GM19468 (cell line): ENCODE measurements around the gene BRIP1.

ENCODE experiments used
- ATAC-seq: cut with Tn5 transposase; IDR thresholded peaks from one replicate; pipeline ENCODE4 v1.9.1; 2021; ENCODE audit warnings: mild to moderate bottlenecking, moderate library complexity, moderate number of reproducible peaks; ENCODE audit not compliant: unreplicated experiment; ENCODE audit errors: extremely low read depth

The BRIP1 gene

DNA sequence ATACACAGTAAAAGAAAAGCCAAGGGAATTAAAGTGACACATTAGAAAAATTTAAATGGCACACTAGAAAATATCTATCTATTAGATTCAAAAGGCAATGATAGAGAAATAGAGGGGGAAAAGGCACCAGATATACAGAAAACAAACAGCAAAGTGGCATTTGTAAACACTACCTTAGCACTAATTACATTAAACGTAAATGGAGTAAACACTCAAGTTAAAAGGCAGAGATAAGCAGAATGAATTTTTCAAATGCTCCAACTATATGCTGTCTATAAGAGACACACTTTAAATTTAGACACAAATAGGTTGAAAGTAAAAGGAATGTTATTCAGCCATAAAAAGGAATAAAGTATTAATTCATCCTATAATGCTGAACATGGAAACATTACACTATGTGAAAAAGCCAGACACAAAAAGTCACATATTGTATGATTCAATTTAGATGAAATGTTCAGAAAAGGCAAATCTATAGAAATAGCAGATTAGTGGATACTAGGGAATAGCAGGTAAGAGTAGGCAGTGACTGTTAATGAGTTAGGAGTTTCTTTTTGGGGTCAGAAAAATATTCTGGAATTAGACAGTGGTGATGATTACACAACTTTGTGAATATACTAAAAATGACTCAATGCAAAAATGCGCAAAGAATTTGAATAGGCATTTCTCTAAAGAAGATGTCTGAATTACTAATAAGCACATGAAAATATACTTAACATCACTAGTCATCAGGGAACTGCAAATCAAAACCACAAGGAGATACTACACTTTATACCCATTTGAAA, 92.4 kb downstream of the BRIP1 start:
- no peak for ATAC-seq

DNA sequence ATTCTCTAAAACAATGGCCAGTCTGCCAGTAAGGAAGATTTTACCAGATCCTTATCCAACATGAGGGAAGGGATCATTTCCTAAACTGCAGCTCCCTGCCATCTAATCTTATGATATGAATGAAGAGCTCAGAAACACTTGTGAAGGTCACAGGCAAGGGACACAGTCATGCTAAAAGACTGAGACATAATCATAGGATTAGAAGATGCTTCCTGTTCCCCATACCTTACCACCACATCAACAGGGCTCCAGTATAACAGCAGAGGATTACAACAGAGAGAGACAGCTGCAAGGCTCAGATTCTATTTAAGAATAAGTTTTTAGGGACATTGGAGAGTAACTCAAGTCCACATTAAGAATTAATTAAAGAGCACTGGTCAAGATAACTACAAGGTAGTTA, 93.3 kb downstream of the BRIP1 start:
- ATAC-seq = no peak

DNA sequence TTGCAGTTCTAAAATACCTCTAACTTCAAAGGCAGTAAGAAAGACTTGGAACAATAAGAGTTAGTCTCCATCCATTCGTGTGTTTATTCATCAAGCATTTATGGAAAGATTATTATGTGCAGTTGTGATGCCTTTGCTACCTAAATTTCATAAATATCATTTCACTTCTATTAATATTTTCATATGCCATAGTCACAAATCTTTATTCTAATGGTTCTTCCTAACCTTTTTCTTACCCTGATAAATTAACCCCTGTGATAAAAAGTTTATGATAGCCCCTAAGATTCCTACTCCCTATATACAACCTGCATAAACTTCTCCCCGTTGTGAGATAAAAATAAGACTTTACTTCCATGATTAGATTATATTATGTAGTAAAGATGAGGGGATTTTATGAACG, 94.9 kb downstream of the BRIP1 start:
- ATAC-seq = no peak

DNA sequence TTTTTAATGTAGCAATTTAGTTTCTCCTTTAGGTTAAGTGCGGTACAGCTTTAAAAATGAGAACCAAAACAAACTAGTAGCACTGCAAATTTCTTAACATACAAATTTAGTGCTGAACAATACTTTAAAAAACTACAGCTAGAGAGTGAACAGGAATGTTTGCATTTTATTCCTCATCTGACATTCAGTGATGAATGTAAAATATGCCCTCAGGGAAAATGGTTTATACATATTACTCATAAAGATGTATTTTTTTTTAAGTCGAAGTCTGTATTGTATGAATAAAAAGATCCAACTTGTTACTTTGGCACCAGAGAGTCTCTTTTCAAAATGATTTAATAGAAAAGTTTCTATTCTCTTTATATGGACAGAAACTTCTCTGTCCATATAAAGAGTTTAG, 96.8 kb downstream of the BRIP1 start:
- no peak for ATAC-seq

DNA sequence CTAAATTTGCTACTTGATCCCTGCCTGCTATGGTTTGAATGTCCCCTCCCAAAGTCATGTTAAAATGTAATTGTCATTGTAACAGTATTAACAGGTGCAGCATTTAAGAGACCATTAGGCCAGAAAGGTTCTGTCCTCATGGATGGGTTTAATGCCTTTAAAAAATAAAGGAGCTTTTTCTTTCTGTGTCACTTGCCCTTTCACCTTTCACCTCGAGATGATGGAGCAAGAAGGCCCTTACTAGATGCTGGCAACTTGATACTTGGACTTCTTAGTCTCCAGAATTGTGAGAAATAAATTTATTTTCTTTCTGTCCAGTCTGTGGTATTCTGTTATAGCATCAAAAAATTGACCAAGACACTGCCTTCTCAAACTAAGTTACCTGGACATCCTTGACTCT, 98.5 kb downstream of the BRIP1 start:
- no peak for ATAC-seq

DNA sequence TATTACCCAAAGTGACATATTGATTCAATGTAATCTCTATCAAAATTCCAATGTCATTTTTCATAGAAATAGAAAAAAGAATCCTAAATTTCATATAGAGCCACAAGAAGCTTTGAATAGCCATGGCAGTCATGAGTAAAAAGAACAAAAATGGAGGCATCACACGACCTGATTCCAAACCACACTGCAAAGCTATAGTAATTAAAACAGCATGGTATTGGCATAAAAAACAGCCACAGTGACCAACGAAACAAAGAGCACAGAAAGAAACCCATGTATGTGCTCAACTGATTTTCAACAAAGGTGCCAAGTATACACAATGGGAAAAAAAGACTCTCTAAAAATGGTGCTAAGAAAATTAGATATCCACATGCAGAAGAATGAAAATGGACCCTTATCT, 101.5 kb downstream of the BRIP1 start:
- ATAC-seq = no peak

DNA sequence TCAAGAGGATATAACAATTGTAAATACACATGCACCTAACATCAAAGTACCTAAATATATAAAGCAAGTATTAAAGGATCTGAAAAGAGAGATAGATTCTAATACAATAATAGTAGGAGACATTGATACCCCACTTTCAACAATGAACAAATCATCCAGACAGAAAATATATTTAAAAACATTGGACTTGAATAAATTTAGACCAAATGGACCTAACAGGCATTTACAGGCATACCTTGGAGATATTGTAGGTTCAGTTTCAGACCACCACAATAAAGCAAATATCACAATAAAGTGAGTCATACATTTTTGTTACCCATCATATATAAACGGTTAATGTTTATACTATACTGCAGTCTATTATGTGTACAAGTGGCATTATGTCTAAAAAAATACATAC, 104.0 kb downstream of the BRIP1 start:
- ATAC-seq = no peak

DNA sequence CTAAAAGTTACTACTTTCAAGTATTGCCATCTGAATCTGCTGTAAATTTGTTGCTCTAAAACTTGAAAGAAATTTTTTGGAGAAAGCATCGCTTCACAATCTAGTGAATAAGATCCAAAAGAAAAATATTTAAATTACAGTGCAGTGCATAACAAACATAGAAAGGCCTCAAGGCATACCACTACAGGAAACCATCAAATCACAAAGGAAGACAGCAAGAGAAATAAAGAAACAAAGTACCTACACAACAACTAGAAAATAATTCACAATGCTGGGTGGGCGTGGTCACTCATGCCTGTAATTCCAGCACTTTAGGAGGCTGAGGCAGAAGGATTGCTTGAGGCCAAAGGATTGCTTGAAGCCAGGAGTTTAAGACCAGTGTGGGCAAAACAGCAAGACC, 104.9 kb downstream of the BRIP1 start:
- no peak for ATAC-seq

DNA sequence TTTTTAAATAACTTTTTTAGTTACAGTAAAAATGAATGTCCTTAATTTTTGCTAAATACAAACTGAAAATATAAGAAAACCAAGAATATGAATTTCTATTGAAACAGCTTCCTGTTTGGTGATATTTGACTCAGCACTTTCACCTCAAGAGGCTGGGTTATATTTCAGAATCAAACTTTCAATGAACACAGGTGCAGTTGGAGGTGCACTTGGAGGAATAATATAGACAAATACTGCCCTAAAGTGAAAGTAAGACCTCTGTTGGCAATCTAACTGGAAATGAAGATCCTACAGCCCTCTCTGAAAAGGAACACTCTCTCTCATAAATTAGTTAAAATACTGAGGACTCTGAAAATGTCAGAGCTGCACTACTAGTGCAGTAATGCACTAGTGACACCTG, 106.2 kb downstream of the BRIP1 start:
- peak; percentile 46 for ATAC-seq

DNA sequence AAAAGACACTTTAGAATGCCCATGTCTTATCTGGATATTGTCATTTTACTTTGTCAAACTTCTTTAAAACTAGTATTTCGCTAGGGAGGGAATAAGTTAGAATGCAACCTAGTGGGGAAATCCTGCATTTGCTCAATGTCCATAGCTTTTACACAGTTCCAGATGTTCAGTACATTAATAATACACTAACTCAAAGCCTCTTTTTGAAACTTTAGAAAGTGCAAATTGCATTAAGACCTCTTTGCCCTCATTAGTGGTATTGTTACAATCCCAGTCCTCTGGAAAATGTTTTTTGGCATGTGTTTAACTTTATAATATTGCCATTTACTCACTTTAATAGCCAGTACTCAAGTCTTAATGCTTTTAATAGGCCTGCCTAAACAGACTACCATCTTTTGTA, 106.8 kb downstream of the BRIP1 start:
- ATAC-seq = no peak

DNA sequence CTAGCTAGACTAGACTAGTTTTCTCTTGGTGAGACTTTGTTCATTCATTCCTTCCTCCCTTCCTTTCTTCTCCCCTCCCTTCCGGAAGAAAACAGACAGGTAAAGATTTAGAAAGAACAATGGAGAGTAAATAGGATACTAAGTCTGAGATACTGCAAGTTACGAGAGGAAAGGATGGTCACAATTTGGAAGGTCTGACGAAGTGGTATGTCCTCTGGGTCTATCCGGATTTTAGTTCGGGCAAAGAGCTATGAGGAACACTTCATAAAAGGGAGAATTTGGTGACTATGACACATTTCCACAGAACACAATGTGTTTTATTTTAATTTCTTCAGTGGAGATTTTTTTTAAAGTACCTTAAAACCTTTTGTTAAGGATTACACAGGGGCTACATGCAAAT, 107.7 kb downstream of the BRIP1 start:
- no peak for ATAC-seq

DNA sequence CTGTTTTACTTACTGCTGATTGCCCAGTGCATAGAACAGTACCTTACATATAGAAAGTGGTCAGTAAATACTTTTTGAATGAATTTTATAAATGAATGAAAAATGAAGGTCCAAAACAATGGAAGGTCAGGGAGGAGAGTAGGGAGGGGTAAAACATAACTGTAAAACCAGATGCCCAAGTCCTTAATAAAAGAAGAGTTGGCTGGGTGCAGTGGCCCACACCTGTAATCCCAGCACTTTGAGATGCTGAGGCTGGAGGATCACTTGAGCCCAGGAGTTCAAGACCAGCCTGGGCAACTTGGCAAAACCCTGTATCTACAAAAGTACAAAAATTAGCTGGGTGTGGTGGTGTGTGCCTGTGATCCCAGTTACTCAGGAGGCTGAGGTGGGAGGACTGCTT, 108.2 kb downstream of the BRIP1 start:
- ATAC-seq = no peak

DNA sequence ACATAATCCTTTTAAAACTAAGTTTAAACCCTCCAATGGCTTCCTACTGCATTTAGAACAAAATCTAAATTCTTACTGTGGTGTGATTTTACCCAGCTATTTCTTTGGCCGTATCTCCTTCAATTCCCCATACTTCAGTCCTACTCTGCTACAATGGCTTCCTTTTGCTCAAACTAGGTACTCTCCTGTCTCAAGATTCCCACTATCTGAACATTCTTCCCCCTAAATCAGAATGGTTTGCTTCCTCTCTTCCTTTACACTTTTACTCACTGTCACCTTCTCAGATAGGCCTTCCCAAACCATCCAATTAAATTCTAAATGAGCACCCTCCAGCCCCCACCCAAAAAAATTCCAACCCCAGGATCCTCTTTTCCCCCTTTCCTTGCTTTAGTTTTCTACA, 109.2 kb downstream of the BRIP1 start:
- no peak for ATAC-seq

DNA sequence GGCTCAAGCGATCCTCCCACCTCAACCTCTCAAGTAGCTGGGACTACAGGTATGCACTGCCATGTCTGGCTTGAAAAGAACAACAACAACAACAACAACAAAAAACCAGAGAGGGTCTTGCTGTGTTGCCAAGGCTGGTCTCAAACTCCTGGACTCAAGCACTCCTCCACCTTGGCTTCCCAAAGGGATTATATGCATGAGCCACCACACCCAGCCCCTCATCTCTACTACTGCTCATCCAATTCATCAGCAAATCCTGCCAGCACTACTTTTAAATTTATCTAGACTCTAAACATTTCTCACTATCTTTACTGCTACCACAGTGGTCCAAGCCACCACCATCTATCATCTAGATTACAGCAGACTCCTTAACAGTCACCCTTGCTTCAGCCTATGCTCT, 109.6 kb downstream of the BRIP1 start:
- no peak for ATAC-seq

DNA sequence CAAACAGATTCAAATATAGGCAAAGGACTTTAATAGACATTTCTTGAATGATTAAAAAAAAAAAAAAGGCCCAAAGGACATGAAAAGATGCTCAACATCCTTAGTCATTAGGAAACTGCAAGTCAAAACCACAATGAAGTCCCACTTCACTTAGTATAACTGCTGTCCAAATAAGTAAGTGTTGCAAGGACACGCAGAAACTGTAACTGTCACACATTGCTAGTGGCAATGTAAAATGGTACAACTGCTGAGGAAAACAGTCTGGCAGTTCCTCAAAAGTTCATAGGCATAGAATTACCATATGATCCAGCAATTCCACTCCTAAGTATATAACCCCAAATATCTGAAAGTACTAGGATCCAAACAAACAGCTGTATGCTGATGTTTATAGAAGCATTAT, 112.7 kb downstream of the BRIP1 start:
- ATAC-seq = peak; percentile 69

DNA sequence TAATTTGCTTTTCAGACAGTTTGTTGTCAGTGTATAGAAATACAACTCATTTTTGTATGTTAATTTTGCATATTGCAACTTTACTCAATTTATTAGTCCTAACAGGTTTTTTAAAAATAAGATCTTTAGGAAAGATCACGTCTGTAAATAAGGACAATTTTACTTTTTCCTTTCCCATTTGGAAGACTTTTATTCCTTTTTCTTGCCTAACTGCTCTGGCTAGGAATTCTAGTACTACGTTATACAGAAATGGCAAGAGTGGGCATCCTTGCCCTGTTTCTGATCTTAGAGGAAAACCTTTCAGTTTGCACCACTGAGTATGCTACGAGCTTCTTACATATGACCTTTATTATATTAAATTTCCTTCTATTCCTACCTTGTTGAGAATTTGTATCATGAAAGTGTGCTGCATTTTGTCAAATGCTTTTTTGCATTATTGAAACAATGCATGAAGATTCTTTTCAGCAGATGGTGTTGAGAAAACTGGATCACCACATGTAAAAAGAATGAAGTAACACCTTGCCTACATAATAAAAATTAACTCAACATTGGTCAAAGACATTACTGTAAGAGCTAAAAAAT, 113.4 kb downstream of the BRIP1 start:
- no peak for ATAC-seq

DNA sequence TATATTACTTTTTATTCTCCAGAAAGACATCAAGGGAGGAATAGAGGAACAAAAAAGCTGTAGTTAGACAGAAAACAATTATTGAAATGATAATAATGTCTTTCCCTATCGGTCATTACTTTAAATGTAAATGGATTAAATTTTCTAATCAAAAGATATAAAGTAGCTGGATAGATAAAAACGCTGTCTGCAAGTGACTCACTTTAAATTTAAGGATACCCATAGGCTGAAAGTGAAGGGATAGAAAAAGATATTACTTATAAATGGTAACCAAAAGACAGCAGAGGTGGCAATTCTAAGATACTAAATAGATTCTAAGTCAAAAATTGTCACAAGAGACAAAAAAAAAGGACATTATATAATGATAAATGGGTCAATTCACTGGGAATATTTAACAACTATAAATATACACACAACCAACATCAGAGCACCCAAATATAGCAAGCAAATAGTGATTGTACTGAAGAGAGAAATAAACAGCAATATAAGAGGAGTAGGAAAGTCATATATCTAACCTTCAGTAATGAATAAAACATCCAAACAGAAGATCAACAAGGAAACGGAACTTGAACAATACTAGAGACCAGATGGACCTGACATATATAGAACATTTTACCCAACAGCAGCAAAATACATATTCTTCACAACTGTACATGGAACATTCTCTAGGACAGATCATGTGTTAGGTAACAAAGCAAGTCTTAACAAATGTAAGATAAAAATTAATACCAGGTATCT, 116.9 kb downstream of the BRIP1 start:
- ATAC-seq = no peak

DNA sequence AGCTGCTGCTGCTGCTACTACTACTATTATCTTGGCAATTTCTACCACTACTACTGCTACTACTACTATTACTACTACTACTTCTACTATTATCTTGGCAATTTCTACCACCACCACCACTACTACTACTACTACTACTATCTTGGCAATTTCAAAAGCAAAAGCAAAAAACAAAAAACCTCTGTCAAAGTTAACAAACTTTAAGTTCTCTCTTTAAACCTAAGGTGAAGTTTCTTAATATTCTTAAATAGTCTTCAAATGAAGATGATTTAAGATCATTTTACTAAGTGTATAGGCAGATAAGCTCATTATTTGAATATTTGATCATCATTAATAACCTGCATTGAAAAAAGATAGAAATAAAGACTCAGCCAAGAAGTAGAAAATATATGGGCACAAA, 118.5 kb downstream of the BRIP1 start:
- no peak for ATAC-seq

DNA sequence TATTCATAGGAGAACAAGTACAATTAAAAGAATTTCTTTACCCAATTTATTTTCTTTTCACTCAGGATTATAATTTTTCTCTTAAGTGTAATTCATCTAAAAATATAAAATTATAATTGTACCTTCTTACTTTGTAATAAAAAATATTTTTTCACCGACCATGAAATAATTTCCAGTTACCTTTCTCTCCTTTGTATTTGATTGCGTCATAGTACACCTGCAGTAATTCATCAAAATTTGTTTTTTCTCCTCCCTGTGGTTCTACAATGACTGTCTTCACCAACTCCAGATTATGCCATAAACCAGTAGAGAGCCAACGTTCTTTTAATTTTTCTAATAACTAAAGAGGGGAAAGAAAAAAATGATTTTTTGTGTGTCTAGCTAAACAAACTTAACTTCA, 119.1 kb downstream of the BRIP1 start:
- no peak for ATAC-seq

DNA sequence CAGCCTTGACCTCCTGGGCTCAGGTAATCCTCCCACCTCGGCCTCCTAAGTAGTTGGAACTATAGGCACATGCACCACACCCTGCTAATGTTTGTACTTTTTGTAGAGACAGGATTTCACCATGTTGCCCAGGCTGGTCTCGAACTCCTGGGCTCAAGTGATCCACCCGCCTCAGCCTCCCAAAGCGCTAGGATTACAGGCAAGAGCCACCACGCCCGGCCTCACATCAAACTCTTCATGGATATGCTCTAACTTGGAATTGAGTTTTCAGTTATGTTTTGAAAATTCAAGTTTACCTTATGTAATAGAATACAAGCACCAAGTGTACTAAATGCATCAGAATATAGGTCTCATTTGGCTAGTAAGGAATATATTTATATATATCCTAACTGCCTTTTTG, 119.6 kb downstream of the BRIP1 start:
- no peak for ATAC-seq

DNA sequence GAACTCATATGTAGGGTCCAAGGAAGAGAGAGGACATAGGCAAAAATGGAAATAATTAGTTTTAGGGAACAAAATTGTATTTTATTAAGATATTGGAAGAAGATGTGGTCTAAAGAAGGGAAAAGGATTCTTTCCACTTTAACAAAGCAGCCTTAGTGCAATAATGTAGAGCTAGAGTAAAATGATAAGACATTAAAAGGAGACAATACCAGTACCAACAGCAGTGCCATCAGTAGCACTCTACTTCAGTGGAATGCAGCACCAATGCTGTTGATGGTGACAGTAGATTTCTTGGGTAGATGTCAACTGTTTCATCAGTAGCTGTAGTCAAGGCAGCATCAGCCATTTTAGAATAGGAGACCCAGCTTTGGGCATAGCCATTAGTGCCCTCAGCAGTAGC, 124.3 kb downstream of the BRIP1 start:
- no peak for ATAC-seq

DNA sequence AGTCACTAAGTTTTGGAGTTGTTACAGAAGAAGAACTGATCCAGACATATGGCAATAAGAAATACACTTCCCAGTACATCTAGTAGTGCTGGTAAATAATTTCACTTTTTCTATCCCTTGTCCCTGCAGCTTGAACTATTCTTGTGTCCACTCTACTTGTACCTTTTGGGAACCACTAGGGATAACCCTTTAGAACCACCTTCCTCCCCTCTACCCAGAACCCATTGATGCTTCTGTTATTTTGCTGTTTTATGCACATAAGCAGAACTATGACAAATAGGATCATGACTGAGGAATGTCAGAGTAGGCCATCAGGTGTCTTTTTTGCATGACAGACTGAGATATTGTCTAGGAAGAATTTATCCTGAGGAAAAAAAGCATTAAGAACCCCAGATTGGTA, 125.1 kb downstream of the BRIP1 start:
- ATAC-seq = no peak
